NCI-H128 (cell line): ENCODE measurements around the gene SLFNL1.

Experiments
- DNase-seq: peaks from one replicate; lab custom pipeline; 2025; ENCODE audit not compliant: unreplicated experiment; lab: John Stamatoyannopoulos, UW

Gene SLFNL1

GRCh38 chr1:40966417-40966816 lies 55.1 kb downstream of the SLFNL1 start:
- no peak for DNase-seq
